ENCODE results near the gene TNPO2.

Gene TNPO2

GRCh38 chr19:12723641-12724426 lies at the start of gene TNPO2:
Gene TNPO2, minus strand, starts transcription at chr19:12723932. Its CDS starts 2,955 bp downstream, at chr19:12720977.
- peak; percentile 52 for DNase-seq

GRCh38 chr19:12772323-12772722 lies 48.6 kb upstream of the TNPO2 start:
- no peak for DNase-seq

DNA sequence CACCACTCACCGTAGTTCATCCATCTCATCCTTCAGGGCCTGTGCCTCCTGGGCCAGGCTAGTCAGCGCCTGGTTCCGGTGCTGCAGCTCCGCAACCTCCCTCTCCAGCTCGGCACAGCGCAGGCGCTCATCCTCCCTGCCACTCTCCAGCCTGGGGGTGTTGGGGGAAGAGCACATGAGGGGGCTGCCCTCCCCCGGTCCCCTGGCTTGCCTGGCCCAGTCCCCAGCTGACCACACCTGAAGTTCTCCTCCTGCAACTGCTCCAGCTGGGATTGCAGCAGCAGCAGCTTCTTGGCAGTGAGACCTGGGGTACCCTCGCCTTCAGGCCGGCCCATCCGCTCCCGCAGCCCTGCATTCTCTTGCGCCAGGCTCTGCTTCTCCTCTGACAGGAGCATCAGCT lies 47.2 kb upstream of the TNPO2 start:
- no peak for DNase-seq

GRCh38 chr19:12769689-12770088 lies 46.0 kb upstream of the TNPO2 start:
- no peak for DNase-seq

- no peak for DNase-seq
Measured at GRCh38 chr19:12767666-12768065, 43.9 kb upstream of the TNPO2 start.

GRCh38 chr19:12767150-12767549 lies 43.4 kb upstream of the TNPO2 start:
- DNase-seq: no peak

GRCh38 chr19:12766051-12766521 lies 42.4 kb upstream of the TNPO2 start:
- DNase-seq: no peak

GRCh38 chr19:12764698-12765097 lies 41.0 kb upstream of the TNPO2 start:
- DNase-seq: no peak

- DNase-seq: no peak
Measured at GRCh38 chr19:12763100-12763499, 39.4 kb upstream of the TNPO2 start.

DNA sequence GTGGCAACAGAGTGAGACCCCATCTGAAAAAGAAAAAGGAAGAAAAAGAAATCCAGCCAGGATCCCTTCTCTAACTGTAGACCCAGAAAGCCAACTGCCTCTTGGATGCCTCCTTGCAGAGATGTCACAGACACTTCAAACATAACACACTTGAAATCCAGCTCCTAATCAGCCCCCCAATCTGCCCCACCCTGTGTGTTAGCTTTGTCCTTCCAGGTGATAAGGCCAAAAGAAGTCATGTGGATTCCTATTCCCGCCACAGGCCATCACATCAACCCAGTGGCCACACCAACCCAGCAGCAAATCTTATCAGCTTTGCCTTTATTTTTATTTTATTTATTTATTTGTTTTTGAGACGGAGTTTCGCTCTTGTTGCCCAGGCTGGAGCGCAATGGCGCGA lies 36.0 kb upstream of the TNPO2 start:
- no peak for DNase-seq

GRCh38 chr19:12757544-12758274 lies 34.0 kb upstream of the TNPO2 start:
- DNase-seq: no peak

DNA sequence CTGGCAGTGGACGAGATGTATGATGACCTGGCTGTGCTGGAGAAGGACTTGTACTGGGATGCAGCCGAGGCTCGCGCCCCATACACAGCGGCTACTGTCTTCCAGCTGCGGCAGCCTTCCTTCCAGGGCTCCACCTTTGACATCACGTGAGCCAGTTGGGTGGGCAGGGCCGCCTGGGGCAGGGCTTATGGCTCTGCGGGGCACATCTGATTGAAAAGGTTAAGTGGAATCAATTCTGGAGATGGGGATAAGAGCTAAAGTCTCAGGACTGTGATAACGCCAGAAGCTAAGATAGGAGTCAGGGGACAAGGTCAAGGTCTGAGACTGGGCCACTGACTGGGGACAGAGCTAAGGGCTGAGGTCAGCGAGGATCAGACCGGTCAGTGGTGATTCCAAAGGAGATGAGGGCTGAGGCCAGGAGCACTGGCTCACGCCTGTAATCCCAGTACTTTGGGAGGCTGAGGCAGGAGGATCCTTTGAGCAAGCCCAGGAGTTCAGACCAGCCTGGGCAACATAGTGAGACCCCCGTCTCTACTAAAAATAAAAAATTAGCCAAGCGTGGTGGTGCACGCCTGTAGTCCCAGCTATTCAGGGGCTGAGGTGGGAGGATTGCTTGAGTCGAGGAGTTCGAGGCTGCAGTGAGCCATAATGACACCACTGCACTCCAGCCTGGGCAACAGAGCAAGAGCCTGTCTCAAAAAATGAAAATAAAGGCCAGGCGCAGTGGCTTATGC lies 32.6 kb upstream of the TNPO2 start:
- DNase-seq: no peak

- DNase-seq: no peak
Measured at GRCh38 chr19:12754465-12755196, 30.9 kb upstream of the TNPO2 start.

GRCh38 chr19:12752056-12752781 lies 28.5 kb upstream of the TNPO2 start:
- DNase-seq: no peak

GRCh38 chr19:12751635-12752034 lies 27.9 kb upstream of the TNPO2 start, which contains the start of gene BEST2:
Gene BEST2, plus strand, starts transcription at chr19:12751791. Its CDS starts 802 bp downstream, at chr19:12752593.
- DNase-seq: no peak

DNA sequence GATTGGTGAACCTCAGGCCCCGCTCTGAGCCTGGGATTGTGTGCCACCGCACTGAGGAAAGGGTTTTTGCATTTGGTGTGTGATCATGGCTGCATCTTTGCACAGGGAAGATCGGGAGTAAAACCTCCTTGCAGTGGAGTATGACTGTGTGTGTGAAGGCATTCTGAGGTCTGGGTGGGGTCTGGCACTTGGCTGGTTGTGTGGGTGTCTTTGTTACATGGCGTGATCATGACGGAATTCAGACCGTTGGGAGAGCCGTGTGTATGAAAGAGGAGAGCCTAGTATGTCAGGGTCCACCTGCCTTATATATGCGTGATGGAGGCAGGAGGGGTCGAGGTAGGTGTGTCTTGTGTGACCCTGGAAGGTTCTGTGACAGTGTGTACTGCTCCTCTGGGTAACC lies 27.1 kb upstream of the TNPO2 start:
- no peak for DNase-seq

GRCh38 chr19:12749938-12750521 lies 26.3 kb upstream of the TNPO2 start:
- DNase-seq: no peak

DNA sequence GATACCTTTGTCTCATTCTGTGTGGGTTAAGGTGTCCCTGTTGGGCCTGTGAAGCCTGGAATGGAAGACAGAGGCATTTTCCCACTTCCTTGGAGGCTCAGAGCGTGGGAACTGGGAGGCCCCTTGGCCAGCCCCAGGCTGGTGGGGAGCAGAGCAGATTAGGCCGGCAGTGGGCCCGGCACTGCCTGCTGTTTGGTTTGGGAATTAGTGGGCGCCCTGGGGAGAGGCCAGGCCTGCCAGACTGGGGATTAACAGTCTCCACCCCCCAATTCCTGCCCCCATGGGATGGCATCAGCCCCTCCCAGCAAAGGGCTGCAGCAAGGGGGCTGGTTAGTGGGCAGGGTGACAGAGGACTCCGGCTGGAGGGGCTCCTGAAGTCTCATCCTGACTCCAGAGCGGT lies 24.8 kb upstream of the TNPO2 start:
- no peak for DNase-seq

- no peak for DNase-seq
Measured at GRCh38 chr19:12745166-12745897, 21.6 kb upstream of the TNPO2 start.

GRCh38 chr19:12737835-12738351 lies 14.2 kb upstream of the TNPO2 start:
- no peak for DNase-seq

Measured in NK-92 treated with Interleukin-12 subunit alpha and Interleukin-12 subunit beta, amount 100 ng/mL, for 24 hours (cell line).